Panc1 (cell line): ENCODE measurements around the gene C2orf76.

Experiments used
- CTCF ChIP-seq: fragments of 450-650 bp; IDR thresholded peaks from 2 replicates; pipeline ENCODE4 v1.5.1; 2017; ENCODE audit warnings: mild to moderate bottlenecking
- POLR2AphosphoS5 ChIP-seq: IDR thresholded peaks from 2 replicates; pipeline ENCODE4 v1.6.1; 2012; ENCODE audit warnings: mild to moderate bottlenecking, low read depth, low read length, moderate library complexity
- REST ChIP-seq, 2 experiments: IDR thresholded peaks; 2 replicates each; pipeline ENCODE4 v1.6.1; 2011 to 2012; ENCODE audit warnings: low read depth in 2 of 2, control low read depth in 1 of 2, low read length in 1 of 2, mild to moderate bottlenecking in 1 of 2, moderate library complexity in 1 of 2; ENCODE audit not compliant: insufficient read depth in 1 of 2
- SIN3A ChIP-seq: IDR thresholded peaks from 2 replicates; pipeline ENCODE4 v1.6.1; 2012; ENCODE audit warnings: low read depth, mild to moderate bottlenecking, low read length, moderate library complexity, borderline replicate concordance; ENCODE audit not compliant: insufficient read depth
- TCF7L2 ChIP-seq: IDR thresholded peaks from 2 replicates; pipeline ENCODE4 v1.6.1; 2011; ENCODE audit warnings: mild to moderate bottlenecking, low read depth, low read length, inconsistent platforms

DNA sequence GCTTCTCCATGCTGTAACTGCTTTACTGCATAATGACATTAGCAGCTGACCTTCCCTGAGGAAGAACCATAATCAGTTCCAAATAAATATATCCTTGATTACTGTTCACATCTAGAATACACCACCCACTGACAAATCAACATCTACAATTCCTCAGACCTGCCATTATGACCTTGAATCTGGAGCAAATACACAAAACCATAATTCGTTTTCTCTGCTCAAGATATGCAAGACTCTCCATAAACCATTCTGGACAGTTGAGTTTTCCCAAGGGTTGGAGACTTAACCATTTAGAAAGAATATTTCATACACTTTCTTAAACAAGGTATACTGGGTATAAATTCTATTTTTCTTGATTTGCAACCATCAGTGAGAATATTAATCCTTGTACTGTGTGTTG is 11.8 kb downstream of the C2orf76 start:
- TF ChIP-seq CTCF (no peak), TCF7L2 (no peak), POLR2AphosphoS5 (no peak), SIN3A (no peak), REST (IDR thresholded peaks at IDR 0.05; ENCODE audit: insufficient read depth in 1 of 2, low read depth in 2 of 2, low read length in 1 of 2) (no peak)
